GM19455 (cell line): Measurements from ENCODE around the gene LRBA.
A peak's percentile ranks its signal among the peaks of the same experiment; 100 is the strongest.

ENCODE experiments used
- ATAC-seq: cut with Tn5 transposase; IDR thresholded peaks from one replicate; pipeline ENCODE4 v1.9.1; 2021; ENCODE audit not compliant: unreplicated experiment

Gene LRBA

GRCh38 chr4:150890246-150890645 lies 124.8 kb downstream of the LRBA start:
- ATAC-seq: no peak

GRCh38 chr4:150889306-150889705 lies 125.8 kb downstream of the LRBA start:
- ATAC-seq: no peak

- ATAC-seq: no peak
Measured at GRCh38 chr4:150888625-150889024, 126.5 kb downstream of the LRBA start.

GRCh38 chr4:150888217-150888616 lies 126.9 kb downstream of the LRBA start:
- ATAC-seq: no peak

- no peak for ATAC-seq
Measured at GRCh38 chr4:150886597-150886996, 128.5 kb downstream of the LRBA start.

GRCh38 chr4:150884625-150885024 lies 130.5 kb downstream of the LRBA start:
- ATAC-seq: no peak

GRCh38 chr4:150875367-150875766 lies 139.7 kb downstream of the LRBA start:
- no peak for ATAC-seq

GRCh38 chr4:150874338-150875226 lies 140.5 kb downstream of the LRBA start:
- no peak for ATAC-seq

- ATAC-seq: peak; percentile 79
Measured at GRCh38 chr4:150867148-150867547, 147.9 kb downstream of the LRBA start.

GRCh38 chr4:150863456-150863855 lies 151.6 kb downstream of the LRBA start:
- no peak for ATAC-seq

- ATAC-seq: no peak
Measured at GRCh38 chr4:150862829-150863228, 152.3 kb downstream of the LRBA start.

GRCh38 chr4:150859453-150859852 lies 155.6 kb downstream of the LRBA start:
- ATAC-seq: no peak

GRCh38 chr4:150855981-150856510 lies 159.0 kb downstream of the LRBA start:
- no peak for ATAC-seq

GRCh38 chr4:150854600-150854999 lies 160.5 kb downstream of the LRBA start:
- no peak for ATAC-seq

- no peak for ATAC-seq
Measured at GRCh38 chr4:150853882-150854281, 161.2 kb downstream of the LRBA start.

GRCh38 chr4:150852216-150852615 lies 162.9 kb downstream of the LRBA start:
- no peak for ATAC-seq

GRCh38 chr4:150849016-150849415 lies 166.1 kb downstream of the LRBA start:
- ATAC-seq: no peak

- peak; percentile 95 for ATAC-seq
Measured at GRCh38 chr4:150828159-150828558, 186.9 kb downstream of the LRBA start.

GRCh38 chr4:150827226-150827625 lies 187.9 kb downstream of the LRBA start:
- ATAC-seq: no peak

- ATAC-seq: no peak
Measured at GRCh38 chr4:150826306-150826705, 188.8 kb downstream of the LRBA start.

GRCh38 chr4:150822407-150822806 lies 192.7 kb downstream of the LRBA start:
- no peak for ATAC-seq

- no peak for ATAC-seq
Measured at GRCh38 chr4:150821641-150822040, 193.4 kb downstream of the LRBA start.

- ATAC-seq: no peak
Measured at GRCh38 chr4:150820409-150820808, 194.7 kb downstream of the LRBA start.
